NCI-H1105 (cell line): Measurements from ENCODE around the gene LCE1F.

Experiments used
- DNase-seq: peaks from one replicate; lab custom pipeline; 2025; lab: John Stamatoyannopoulos, UW

The LCE1F gene

GRCh38 chr1:152776361-152776760, 1.4 kb downstream of the LCE1F start:
- no peak for DNase-seq

DNA sequence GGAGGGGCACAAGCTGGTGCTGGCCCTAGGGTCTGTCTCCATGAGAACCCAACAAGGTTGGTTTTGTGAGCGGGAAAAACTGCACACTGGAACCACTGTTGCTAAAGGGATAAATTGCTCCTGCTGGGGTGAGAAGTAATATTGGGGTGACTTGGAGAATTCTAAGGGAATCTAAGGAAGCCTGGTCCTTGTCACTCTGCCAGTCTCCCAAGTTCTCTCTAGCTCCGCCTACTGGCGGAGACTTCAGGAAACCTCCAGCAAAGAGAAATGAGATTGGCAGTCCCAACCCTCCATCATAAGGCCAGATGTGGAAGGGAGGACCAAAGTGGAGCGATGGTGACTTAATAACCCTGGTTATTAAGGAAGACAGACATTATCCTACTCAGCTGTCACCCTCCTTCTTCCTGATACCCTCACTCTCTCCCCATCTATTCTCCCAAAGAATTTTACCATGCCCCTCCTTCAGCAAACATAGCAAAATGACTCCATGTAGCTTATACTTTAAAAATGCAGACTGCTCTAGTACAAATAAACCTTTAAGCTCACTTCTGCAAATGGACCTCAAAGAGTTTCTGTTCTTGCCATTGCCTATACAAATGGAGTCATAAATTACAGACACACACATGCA, 2.7 kb downstream of the LCE1F start:
- no peak for DNase-seq

- DNase-seq: no peak
Measured at GRCh38 chr1:152783095-152783494, 8.2 kb downstream of the LCE1F start.

- peak; percentile 39 for DNase-seq
Measured at GRCh38 chr1:152786077-152786476, 11.1 kb downstream of the LCE1F start, which contains the start of gene LCE1E. TSS of gene LCE1E (plus strand) at chr1:152786257. CDS start at chr1:152787300, 1,043 bp downstream.

DNA sequence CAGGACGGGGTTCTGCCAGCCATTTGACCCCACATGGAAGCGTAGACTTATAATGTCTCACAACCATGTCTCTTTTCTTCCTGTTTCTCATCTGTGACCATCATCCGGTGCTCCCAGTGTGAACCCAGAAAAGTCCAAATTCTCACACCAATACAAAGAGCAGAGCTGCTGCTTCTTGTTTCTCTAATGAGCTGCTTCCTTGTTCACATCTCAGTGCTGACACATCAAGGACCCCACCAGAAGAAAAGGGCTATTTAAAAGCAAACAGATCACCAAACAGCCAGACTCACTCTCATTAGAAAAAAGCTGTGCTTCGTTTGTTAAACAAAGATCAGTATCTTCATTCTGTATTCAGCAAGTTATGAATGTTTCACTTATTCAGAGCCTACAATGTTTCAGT, 20.7 kb downstream of the LCE1F start:
- DNase-seq: no peak

DNA sequence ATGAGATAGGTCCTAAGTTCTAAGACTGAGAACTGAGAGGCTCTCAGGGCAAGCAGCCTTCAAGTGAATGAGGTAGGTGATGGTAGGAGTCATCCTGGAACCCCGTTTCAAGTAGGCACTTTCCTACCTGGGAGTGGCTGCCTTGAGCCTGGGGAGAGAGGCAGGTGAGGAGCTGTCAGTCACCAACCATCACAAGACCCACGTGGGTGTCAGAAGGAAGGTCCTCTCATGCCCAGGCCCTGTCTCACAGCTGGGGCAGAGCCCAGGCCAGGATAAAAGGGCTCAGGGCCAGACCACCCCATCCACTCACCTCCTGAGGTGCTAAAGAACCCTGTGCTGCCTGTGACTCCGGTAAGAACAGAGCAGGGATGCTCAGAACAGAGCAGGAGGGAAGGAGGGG, 21.5 kb downstream of the LCE1F start, which contains the start of gene LCE1D:
Gene LCE1D (plus strand): TSS at position 301 of the 400 bp plus-strand sequence. CDS start 1,074 bp downstream, outside the sequence.
- DNase-seq: no peak

DNA sequence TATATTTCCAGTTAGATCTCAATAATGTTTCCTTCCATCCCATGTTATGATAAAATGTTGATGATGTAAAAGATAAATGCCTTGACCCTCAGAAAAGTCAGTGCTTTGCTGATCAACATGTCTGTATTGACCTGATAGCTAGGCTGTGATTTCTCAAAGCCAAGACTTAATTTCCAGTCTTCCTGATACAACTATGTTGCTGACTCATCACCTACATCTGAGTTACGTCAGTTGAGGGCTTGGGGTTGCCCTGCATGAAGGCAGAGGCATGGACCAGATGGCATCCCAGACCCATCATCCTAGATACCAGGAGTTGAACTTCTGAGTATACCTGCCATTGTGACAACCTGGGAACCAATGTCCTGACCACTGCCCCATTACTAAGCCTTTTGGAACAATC, 26.4 kb downstream of the LCE1F start:
- DNase-seq: no peak

- DNase-seq: no peak
Measured at GRCh38 chr1:152806576-152806975, 31.6 kb downstream of the LCE1F start, which contains the start of gene LCE1C. TSS of gene LCE1C (minus strand) at chr1:152806651. CDS start at chr1:152805478, 1,173 bp downstream.

GRCh38 chr1:152811050-152811449, 36.1 kb downstream of the LCE1F start:
- no peak for DNase-seq

GRCh38 chr1:152811671-152812070, 36.7 kb downstream of the LCE1F start, which contains the start of gene LCE1B:
TSS of gene LCE1B (plus strand) at chr1:152811971. CDS start at chr1:152812447, 476 bp downstream.
- no peak for DNase-seq

- no peak for DNase-seq
Measured at GRCh38 chr1:152817309-152817708, 42.4 kb downstream of the LCE1F start.

- no peak for DNase-seq
Measured at GRCh38 chr1:152823294-152823693, 48.4 kb downstream of the LCE1F start.

DNA sequence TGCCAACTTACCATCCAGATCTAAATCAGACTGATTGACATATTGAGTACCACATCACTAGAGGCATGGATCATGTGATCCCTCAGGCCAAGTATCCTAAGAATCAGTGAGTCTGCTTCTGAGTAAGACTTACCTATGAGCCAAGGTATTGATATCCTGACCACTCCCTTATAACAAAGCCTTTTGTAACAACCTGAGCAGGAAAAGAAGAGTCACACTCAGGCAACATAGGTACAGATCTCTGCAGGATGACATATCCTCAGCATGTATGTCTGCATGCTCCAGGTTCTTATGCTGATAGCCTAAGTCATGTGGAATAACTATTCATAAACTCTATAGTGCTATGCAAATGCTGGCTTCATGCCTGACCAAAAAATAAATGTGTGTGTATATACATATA, 50.0 kb downstream of the LCE1F start:
- no peak for DNase-seq
